Fibroblast of lung (primary cell): ENCODE measurements around the gene HMGXB4. TPM values are rescaled to one million over a fixed set of nuclear protein-coding genes. Genes with fewer than 3 reads are reported as not detected.

Source experiments
- DNase-seq, 2 donors: peaks; one replicate each; pipeline versions ENCODE4 v3.0.0 to v3.0.0-alpha.2; 2010; ENCODE audit warnings: low read depth in 2 of 2
- H2AFZ ChIP-seq: 2 replicates; pipeline ENCODE4 v1.5.1; 2012; ENCODE audit warnings: low read length, control low read depth, inconsistent platforms
- H3K27ac ChIP-seq: 2 replicates; pipeline ENCODE4 v1.5.1; 2011; ENCODE audit warnings: low read length, control low read depth; ENCODE audit not compliant: insufficient read depth
- H3K27me3 ChIP-seq: 2 replicates; pipeline ENCODE4 v1.5.1; 2011; ENCODE audit warnings: mild to moderate bottlenecking, low read length; ENCODE audit not compliant: control insufficient read depth, insufficient read depth
- H3K36me3 ChIP-seq: 2 replicates; pipeline ENCODE4 v1.5.1; 2011; ENCODE audit warnings: low read length; ENCODE audit not compliant: control insufficient read depth, insufficient read depth
- H3K4me1 ChIP-seq: 2 replicates; pipeline ENCODE4 v1.5.1; 2011; ENCODE audit warnings: low read length; ENCODE audit not compliant: control insufficient read depth, insufficient read depth; ENCODE audit errors: extremely low read depth
- H3K4me2 ChIP-seq: 2 replicates; pipeline ENCODE4 v1.5.1; 2011; ENCODE audit warnings: low read length, control low read depth; ENCODE audit not compliant: insufficient read depth; ENCODE audit errors: extremely low read depth
- H3K4me3 ChIP-seq, 4 experiments: fragments of 200-600 bp in 1 of 4; sonication (generic) in 1 of 4; replicated peaks in 1 of 4; 2 replicates each; pipeline ENCODE4 v1.5.1; 2011 to 2016; ENCODE audit warnings: low read length in 4 of 4, low read depth in 3 of 4, mild to moderate bottlenecking in 3 of 4, control low read depth in 2 of 4, inconsistent platforms in 1 of 4, mixed read lengths in 1 of 4; ENCODE audit not compliant: insufficient read depth in 1 of 4; ENCODE audit errors: control extremely low read depth in 1 of 4
- H3K79me2 ChIP-seq: 2 replicates; pipeline ENCODE4 v1.5.1; 2012; ENCODE audit warnings: mild to moderate bottlenecking, low read length, inconsistent platforms; ENCODE audit not compliant: control insufficient read depth, insufficient read depth
- H3K9ac ChIP-seq: 2 replicates; pipeline ENCODE4 v1.5.1; 2011; ENCODE audit warnings: mild to moderate bottlenecking, low read length, control low read depth; ENCODE audit not compliant: insufficient read depth
- H3K9me3 ChIP-seq: 2 replicates; pipeline ENCODE4 v1.5.1; 2012; ENCODE audit warnings: low read depth, low read length; ENCODE audit not compliant: control insufficient read depth, insufficient read depth
- H4K20me1 ChIP-seq: 2 replicates; pipeline ENCODE4 v1.5.1; 2011; ENCODE audit warnings: low read length; ENCODE audit not compliant: control insufficient read depth, insufficient read depth; ENCODE audit errors: extremely low read depth
- EZH2 ChIP-seq: IDR thresholded peaks from 2 replicates; pipeline ENCODE4 v1.5.1; 2012; ENCODE audit warnings: low read length, control low read depth, mild to moderate bottlenecking; ENCODE audit errors: missing control alignments
- polyA plus RNA-seq, 2 donors: library from polyadenylated mRNA; depleted of rRNA in 1 of 2; stranded (reverse) in 1 of 2; unstranded in 1 of 2; fragments of >200 nt; gene quantifications; 2 replicates each; pipeline ENCODE4 v1.2.1, GENCODE V29; 2011 to 2012; ENCODE audit warnings: missing spikeins in 1 of 2
- total RNA-seq: library from RNA; depleted of rRNA; stranded (reverse); fragments of >200 nt; gene quantifications from 2 replicates; pipeline ENCODE4 v1.2.1, GENCODE V29; 2014
- TF ChIP-seq, protein P1 (sequence below), 2 donors: IDR thresholded peaks in 1 of 2; conservative IDR thresholded peaks in 1 of 2; 1 replicate in 1 of 2; 2 replicates in 1 of 2; pipeline ENCODE4 v1.5.1; 2011 to 2012; ENCODE audit warnings: low read length in 2 of 2, control low read depth in 1 of 2, inconsistent platforms in 1 of 2, low read depth in 1 of 2, mild to moderate bottlenecking in 1 of 2

HMGXB4 gene
- total and polyA plus RNA-seq, 2 donors (not counting 1 experiment from before 2014, with no cell fraction given): 17.3 to 31.2 TPM

DNA sequence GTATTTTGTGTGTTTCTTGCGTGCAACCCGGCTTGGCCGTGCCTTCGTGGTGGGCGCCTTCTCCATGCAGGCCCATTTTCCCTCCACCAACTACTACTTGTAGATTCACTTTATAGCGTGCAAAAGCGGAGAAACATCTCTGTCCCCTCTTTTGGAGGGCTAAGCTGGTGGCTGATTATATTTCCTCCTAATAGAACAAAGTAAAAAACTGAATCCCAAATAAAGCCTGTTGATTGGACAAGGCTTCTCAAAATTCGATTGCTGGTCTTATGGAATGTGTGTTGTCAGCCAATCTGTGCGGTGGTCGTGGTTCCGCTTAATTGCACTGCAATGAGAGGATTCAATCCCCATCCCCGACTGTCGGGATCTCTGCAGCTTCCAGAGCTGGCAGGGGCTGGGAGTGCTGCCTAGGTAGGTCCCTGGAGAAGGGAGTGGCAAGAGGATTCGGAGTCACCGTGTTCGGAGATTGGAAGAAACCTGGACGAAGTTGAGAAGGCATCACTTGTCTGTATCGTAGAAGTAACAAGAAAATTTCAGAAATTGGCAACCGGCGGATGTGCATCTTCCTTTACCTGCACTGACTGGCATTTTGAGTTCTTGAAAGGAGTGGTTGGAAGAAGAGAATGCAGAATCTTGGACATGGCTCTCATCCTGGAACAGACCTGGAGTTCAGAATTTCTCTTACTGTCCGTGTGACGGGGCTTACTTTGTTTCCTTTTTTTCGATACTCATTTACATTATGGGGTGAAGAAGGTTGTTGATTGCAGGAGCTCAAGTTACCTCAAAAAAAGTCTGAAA lies 1.1 kb downstream of the HMGXB4 start:
- peak overlapping the region; percentile 85 for H3K27ac ChIP-seq
- H3K9ac ChIP-seq: peak overlapping the region; percentile 95
- H3K4me2 ChIP-seq: peak overlapping the region; percentile 79
- no peaks in the 10 kb centered on the region for H3K27me3 ChIP-seq
- H3K4me3 ChIP-seq: peak overlapping the region; percentile 76 to 91 (median 90)
- DNase-seq: peak; percentile 20 to 65
- no peak for TF ChIP-seq EZH2
- TF ChIP-seq, protein P1, sequence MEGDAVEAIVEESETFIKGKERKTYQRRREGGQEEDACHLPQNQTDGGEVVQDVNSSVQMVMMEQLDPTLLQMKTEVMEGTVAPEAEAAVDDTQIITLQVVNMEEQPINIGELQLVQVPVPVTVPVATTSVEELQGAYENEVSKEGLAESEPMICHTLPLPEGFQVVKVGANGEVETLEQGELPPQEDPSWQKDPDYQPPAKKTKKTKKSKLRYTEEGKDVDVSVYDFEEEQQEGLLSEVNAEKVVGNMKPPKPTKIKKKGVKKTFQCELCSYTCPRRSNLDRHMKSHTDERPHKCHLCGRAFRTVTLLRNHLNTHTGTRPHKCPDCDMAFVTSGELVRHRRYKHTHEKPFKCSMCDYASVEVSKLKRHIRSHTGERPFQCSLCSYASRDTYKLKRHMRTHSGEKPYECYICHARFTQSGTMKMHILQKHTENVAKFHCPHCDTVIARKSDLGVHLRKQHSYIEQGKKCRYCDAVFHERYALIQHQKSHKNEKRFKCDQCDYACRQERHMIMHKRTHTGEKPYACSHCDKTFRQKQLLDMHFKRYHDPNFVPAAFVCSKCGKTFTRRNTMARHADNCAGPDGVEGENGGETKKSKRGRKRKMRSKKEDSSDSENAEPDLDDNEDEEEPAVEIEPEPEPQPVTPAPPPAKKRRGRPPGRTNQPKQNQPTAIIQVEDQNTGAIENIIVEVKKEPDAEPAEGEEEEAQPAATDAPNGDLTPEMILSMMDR (conservative IDR thresholded peaks at IDR 0.05 in 1 of 2, IDR thresholded peaks at IDR 0.05 in 1 of 2; ENCODE audit: low read depth in 1 of 2, low read length in 2 of 2): no peak
- H3K36me3 ChIP-seq: peaks cover 10% of the 10 kb centered on the region
- H4K20me1 ChIP-seq: no peaks in the 10 kb centered on the region
- H3K9me3 ChIP-seq: no peaks in the 10 kb centered on the region
- H3K79me2 ChIP-seq: peaks cover 40% of the 10 kb centered on the region
- peak overlapping the region; percentile 14 for H2AFZ ChIP-seq
- H3K4me1 ChIP-seq: peaks cover 2% of the 10 kb centered on the region

DNA sequence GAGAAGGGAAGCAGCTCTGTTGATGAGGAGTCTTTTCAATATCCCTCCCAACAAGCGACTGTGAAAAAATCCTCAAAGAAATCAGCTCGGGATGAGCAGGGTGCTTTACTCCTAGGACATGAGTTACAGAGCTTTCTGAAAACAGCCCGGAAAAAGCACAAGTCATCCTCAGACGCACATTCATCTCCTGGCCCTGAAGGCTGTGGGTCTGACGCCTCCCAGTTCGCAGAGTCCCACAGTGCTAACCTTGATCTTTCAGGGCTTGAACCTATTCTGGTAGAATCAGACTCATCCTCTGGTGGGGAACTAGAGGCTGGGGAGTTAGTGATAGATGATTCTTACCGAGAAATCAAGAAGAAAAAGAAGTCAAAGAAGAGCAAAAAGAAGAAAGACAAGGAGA lies 7.7 kb downstream of the HMGXB4 start:
- Histone ChIP-seq H3K4me2 (no peak overlapping the region), H3K36me3 (peaks cover 15% of the 10 kb centered on the region), H2AFZ (no peak overlapping the region), H3K4me1 (no peaks in the 10 kb centered on the region), H3K4me3 (no peak overlapping the region), H3K27me3 (no peaks in the 10 kb centered on the region), H4K20me1 (no peaks in the 10 kb centered on the region), H3K9ac (no peak overlapping the region), H3K27ac (no peak overlapping the region), H3K79me2 (peaks cover 14% of the 10 kb centered on the region), H3K9me3 (no peaks in the 10 kb centered on the region)
- DNase-seq: no peak
- TF ChIP-seq EZH2: no peak
- TF ChIP-seq, protein P1 (conservative IDR thresholded peaks at IDR 0.05 in 1 of 2, IDR thresholded peaks at IDR 0.05 in 1 of 2; ENCODE audit: low read depth in 1 of 2, low read length in 2 of 2): no peak

- DNase-seq: no peak
- Histone ChIP-seq H3K4me1 (no peaks in the 10 kb centered on the region), H3K36me3 (peaks cover 15% of the 10 kb centered on the region), H3K9ac (no peak overlapping the region), H3K4me2 (no peak overlapping the region), H3K9me3 (no peaks in the 10 kb centered on the region), H3K79me2 (peaks cover 6% of the 10 kb centered on the region), H3K4me3 (no peak overlapping the region), H3K27ac (no peak overlapping the region), H3K27me3 (no peaks in the 10 kb centered on the region), H2AFZ (no peak overlapping the region), H4K20me1 (no peaks in the 10 kb centered on the region)
- TF ChIP-seq, protein P1 (conservative IDR thresholded peaks at IDR 0.05 in 1 of 2, IDR thresholded peaks at IDR 0.05 in 1 of 2; ENCODE audit: low read depth in 1 of 2, low read length in 2 of 2): no peak
- no peak for TF ChIP-seq EZH2
Measured at GRCh38 chr22:35266277-35266676, 9.0 kb downstream of the HMGXB4 start.
